Endothelial cell (in vitro differentiated cells): ENCODE measurements around the gene RAPGEF2. TPM values are rescaled to one million over a fixed set of nuclear protein-coding genes. Genes with fewer than 3 reads are reported as not detected.

ENCODE experiments used
- DNase-seq: peaks from one replicate; pipeline ENCODE4 v3.0.0; 2021; ENCODE audit warnings: low spot score
- H3K27ac Mint-ChIP-seq: one replicate; pipeline ENCODE4 v1.8.0; 2021; ENCODE audit warnings: mixed read lengths, inconsistent platforms; ENCODE audit not compliant: unreplicated experiment
- H3K27me3 Mint-ChIP-seq: one replicate; pipeline ENCODE4 v1.8.0; 2021; ENCODE audit warnings: mild to moderate bottlenecking, moderate library complexity, mixed read lengths, inconsistent platforms; ENCODE audit not compliant: unreplicated experiment
- H3K36me3 Mint-ChIP-seq: one replicate; pipeline ENCODE4 v1.8.0; 2021; ENCODE audit warnings: mild to moderate bottlenecking, low read depth, mixed read lengths, inconsistent platforms; ENCODE audit not compliant: unreplicated experiment
- H3K4me1 Mint-ChIP-seq: one replicate; pipeline ENCODE4 v1.8.0; 2021; ENCODE audit warnings: mild to moderate bottlenecking, mixed read lengths, inconsistent platforms; ENCODE audit not compliant: unreplicated experiment
- H3K4me3 Mint-ChIP-seq: one replicate; pipeline ENCODE4 v1.8.0; 2021; ENCODE audit warnings: mild to moderate bottlenecking, mixed read lengths, inconsistent platforms; ENCODE audit not compliant: unreplicated experiment
- H3K9me3 Mint-ChIP-seq: one replicate; pipeline ENCODE4 v1.8.0; 2021; ENCODE audit warnings: mixed read lengths, inconsistent platforms; ENCODE audit not compliant: unreplicated experiment
- total RNA-seq: library from RNA; stranded (reverse); fragmentation: NEBNext Ultra II Directional; extraction: Animal tissue kit (Norgen Biotek cat#: 25700); gene quantifications from one replicate; pipeline ENCODE4 v1.2.1, GENCODE V29; 2021; ENCODE audit not compliant: unreplicated experiment
- TF ChIP-seq, protein P1 (sequence below): fragments of 200-600 bp; sonication (generic); IDR thresholded peaks from one replicate; pipeline ENCODE4 v1.5.0; 2021; ENCODE audit warnings: antibody characterized with exemption; ENCODE audit not compliant: unreplicated experiment

Gene RAPGEF2
- total RNA-seq, 1 donor from 2014 or later: 108 TPM

GRCh38 chr4:159290321-159291030 is 187.6 kb downstream of the RAPGEF2 start:
- H3K36me3 Mint-ChIP-seq: no peaks in the 10 kb centered on the region
- no peak for DNase-seq
- H3K27ac Mint-ChIP-seq: no peak overlapping the region
- H3K9me3 Mint-ChIP-seq: no peaks in the 10 kb centered on the region
- peaks cover 5% of the 10 kb centered on the region for H3K27me3 Mint-ChIP-seq
- no peak overlapping the region for H3K4me3 Mint-ChIP-seq
- H3K4me1 Mint-ChIP-seq: peaks cover 20% of the 10 kb centered on the region
- TF ChIP-seq, protein P1, sequence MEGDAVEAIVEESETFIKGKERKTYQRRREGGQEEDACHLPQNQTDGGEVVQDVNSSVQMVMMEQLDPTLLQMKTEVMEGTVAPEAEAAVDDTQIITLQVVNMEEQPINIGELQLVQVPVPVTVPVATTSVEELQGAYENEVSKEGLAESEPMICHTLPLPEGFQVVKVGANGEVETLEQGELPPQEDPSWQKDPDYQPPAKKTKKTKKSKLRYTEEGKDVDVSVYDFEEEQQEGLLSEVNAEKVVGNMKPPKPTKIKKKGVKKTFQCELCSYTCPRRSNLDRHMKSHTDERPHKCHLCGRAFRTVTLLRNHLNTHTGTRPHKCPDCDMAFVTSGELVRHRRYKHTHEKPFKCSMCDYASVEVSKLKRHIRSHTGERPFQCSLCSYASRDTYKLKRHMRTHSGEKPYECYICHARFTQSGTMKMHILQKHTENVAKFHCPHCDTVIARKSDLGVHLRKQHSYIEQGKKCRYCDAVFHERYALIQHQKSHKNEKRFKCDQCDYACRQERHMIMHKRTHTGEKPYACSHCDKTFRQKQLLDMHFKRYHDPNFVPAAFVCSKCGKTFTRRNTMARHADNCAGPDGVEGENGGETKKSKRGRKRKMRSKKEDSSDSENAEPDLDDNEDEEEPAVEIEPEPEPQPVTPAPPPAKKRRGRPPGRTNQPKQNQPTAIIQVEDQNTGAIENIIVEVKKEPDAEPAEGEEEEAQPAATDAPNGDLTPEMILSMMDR: no peak

- DNase-seq: no peak
- TF ChIP-seq, protein P1: no peak
- Mint-ChIP-seq H3K4me1 (peaks cover 20% of the 10 kb centered on the region), H3K27ac (no peak overlapping the region), H3K36me3 (no peaks in the 10 kb centered on the region), H3K27me3 (peaks cover 5% of the 10 kb centered on the region), H3K9me3 (no peaks in the 10 kb centered on the region), H3K4me3 (no peak overlapping the region)
Measured at GRCh38 chr4:159291176-159291575, 188.3 kb downstream of the RAPGEF2 start.

DNA sequence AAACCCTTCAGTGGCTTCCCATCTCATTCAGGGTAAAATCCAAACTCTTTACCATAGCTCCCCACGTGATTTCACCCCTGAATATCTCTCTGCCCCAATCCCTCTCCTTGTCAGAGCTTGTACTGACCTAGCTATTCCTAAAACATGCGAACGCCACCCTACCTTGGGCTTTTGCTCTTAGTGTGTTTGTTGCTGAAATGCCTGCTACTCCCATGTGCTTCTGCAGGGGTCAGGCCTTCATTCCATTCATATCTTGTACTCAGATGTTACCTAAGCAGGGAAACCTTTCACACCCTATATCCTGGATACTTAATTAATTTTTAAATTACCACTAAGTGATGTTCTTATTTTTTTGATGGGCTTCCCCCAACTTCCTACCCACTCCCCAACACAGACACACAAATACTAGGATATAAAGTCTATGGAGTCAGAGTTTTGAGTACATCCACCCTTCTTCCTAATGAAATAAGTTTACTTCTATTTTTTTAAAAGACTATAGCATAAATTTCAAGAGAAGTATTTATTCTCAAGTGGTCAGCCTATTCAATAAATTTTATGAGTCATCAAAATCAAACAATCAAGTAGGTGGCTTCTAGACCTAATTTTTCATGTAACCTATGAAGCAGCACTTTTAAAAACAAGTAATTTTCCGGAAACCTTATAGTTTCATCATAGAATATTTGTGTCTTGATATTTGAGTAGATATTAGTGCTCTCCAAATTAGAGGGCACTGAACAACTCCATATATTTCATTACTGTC is 189.4 kb downstream of the RAPGEF2 start:
- no peak overlapping the region for H3K4me3 Mint-ChIP-seq
- H3K27ac Mint-ChIP-seq: peak overlapping the region; percentile 48
- peaks cover 20% of the 10 kb centered on the region for H3K4me1 Mint-ChIP-seq
- H3K9me3 Mint-ChIP-seq: no peaks in the 10 kb centered on the region
- H3K27me3 Mint-ChIP-seq: peaks cover 5% of the 10 kb centered on the region
- TF ChIP-seq, protein P1: no peak
- H3K36me3 Mint-ChIP-seq: no peaks in the 10 kb centered on the region
- DNase-seq: no peak

GRCh38 chr4:159293811-159294515 is 191.1 kb downstream of the RAPGEF2 start:
- H3K4me3 Mint-ChIP-seq: no peak overlapping the region
- no peaks in the 10 kb centered on the region for H3K9me3 Mint-ChIP-seq
- no peak for DNase-seq
- H3K36me3 Mint-ChIP-seq: no peaks in the 10 kb centered on the region
- peaks cover 17% of the 10 kb centered on the region for H3K4me1 Mint-ChIP-seq
- H3K27me3 Mint-ChIP-seq: peaks cover 4% of the 10 kb centered on the region
- no peak overlapping the region for H3K27ac Mint-ChIP-seq
- TF ChIP-seq, protein P1: no peak
